ENCODE data around the gene LRP1B. TPM values are rescaled to one million over a fixed set of nuclear protein-coding genes. Genes with fewer than 3 reads are reported as not detected.

Gene LRP1B
- total and polyA plus RNA-seq, 2 of the 8 experiments (the other 6 are each of a cell fraction or from before 2014, with no cell fraction given) = 0.03 TPM; not detected in 1

DNA sequence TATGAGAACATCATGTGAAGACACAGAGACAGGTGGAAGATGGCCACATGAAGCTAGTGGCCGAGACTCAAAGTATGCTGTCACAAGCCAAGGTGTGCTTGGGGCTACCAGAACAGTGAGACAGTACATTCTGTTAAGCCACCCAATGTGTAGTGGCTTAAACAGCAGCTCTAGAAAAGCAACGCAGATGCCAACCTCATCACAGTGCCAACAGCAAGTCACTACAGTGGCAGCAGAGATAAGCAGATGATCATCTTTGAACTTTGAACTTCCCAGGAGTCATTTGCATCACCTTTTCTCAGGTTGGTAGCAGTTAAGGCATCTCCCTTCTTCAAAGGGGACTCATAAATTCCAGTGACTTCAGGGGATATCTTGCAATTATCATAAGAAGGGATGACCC is 394.4 kb downstream of the LRP1B start:
- Histone ChIP-seq H2BK12ac (ENCODE audit: low read depth, low read length) (no peak overlapping the region), H2BK20ac (ENCODE audit: low read length) (no peak overlapping the region), H3K56ac (replicated peaks; ENCODE audit: insufficient read length, low read depth, low read length) (no peak overlapping the region), H4K8ac (ENCODE audit: extremely low read depth, insufficient read depth, low read length) (no peak overlapping the region), H3K23ac (ENCODE audit: insufficient read length) (no peak overlapping the region), H3K4me2 (ENCODE audit: insufficient read depth in 1 of 2, low read depth in 2 of 2, low read length in 2 of 2) (no peak overlapping the region), H3K4ac (replicated peaks; ENCODE audit: insufficient read length, low read depth, low read length) (no peak overlapping the region), H2BK120ac (replicated peaks; ENCODE audit: low read depth, low read length) (no peak overlapping the region), H2AK5ac (ENCODE audit: low read depth, low read length) (no peak overlapping the region), H3K27ac (ENCODE audit: low read depth, low read length) (no peak overlapping the region), H3K4me3 (ENCODE audit: extremely low read depth in 1 of 4, insufficient read depth in 2 of 4, low read depth in 3 of 4, low read length in 4 of 4) (no peak overlapping the region), H4K5ac (ENCODE audit: insufficient read length, low read depth, low read length) (no peak overlapping the region), H3K4me1 (replicated peaks in 1 of 4; ENCODE audit: control insufficient read depth in 3 of 4, insufficient read depth in 4 of 4, low read length in 3 of 4) (peaks cover 0 to 2% (median 0%) of the 10 kb centered on the region in 4 experiments; a peak in 1 of 7 replicates), H3K27me3 (replicated peaks in 1 of 4; ENCODE audit: control insufficient read depth in 3 of 4, extremely low read depth in 1 of 4, insufficient read depth in 3 of 4, low read length in 3 of 4) (no peaks in the 10 kb centered on the region), H3K18ac (ENCODE audit: extremely low read depth, low read length) (no peak overlapping the region), H3K9ac (replicated peaks in 1 of 4; ENCODE audit: extremely low read depth in 1 of 4, low read depth in 3 of 4, low read length in 3 of 4) (no peak overlapping the region), H2AFZ (ENCODE audit: low read length) (no peak overlapping the region), H3K79me1 (ENCODE audit: low read depth, low read length) (no peaks in the 10 kb centered on the region), H4K91ac (replicated peaks; ENCODE audit: insufficient read length, low read length) (no peak overlapping the region), H2BK5ac (ENCODE audit: low read depth, low read length) (no peak overlapping the region), H3K36me3 (ENCODE audit: control insufficient read depth in 2 of 4, insufficient read depth in 4 of 4, low read length in 3 of 4) (no peaks in the 10 kb centered on the region), H4K20me1 (replicated peaks in 1 of 2; ENCODE audit: control insufficient read depth in 1 of 2, insufficient read depth in 2 of 2, low read length in 2 of 2) (no peaks in the 10 kb centered on the region), H3K14ac (ENCODE audit: insufficient read length) (no peak overlapping the region), H3K79me2 (ENCODE audit: control insufficient read depth in 1 of 2, insufficient read depth in 2 of 2, low read length in 2 of 2) (no peaks in the 10 kb centered on the region), H3K23me2 (ENCODE audit: low read depth, low read length) (no peaks in the 10 kb centered on the region), H2BK15ac (ENCODE audit: low read length) (no peak overlapping the region; the same call in 1 of the 2 replicates), H3K9me3 (ENCODE audit: insufficient read depth in 2 of 2, low read depth in 1 of 2, low read length in 1 of 2) (no peaks in the 10 kb centered on the region)
- DNase-seq (ENCODE audit: low read depth in 1 of 2, low spot score in 2 of 2) (no peak), FAIRE-seq (no peak)
- WGBS, 2 experiments (ENCODE audit: extremely low coverage in 1 of 2, insufficient coverage in 1 of 2, insufficient read length in 1 of 2, insufficient replicate concordance in 2 of 2, low coverage in 1 of 2, low lambda C conversion rate in 2 of 2, missing lambda C conversion rate in 1 of 2) = 94% methylated on average over 2 of the region's 2 CpGs; no CpG with 5 or more reads in 1 of the 2 experiments
- POLR2A ChIA-PET (ENCODE audit: partially characterized antibody) = no interaction called here
- TF ChIP-seq CBX5 (IDR thresholded peaks at IDR 0.05; ENCODE audit: low read depth, low read length) (no peak), HDAC2 (IDR thresholded peaks at IDR 0.05; ENCODE audit: borderline replicate concordance in 1 of 2, low read depth in 2 of 2, low read length in 2 of 2) (no peak), ATF3 (IDR thresholded peaks at IDR 0.05; ENCODE audit: insufficient read depth, low read depth, low read length) (no peak), BCL11A (IDR thresholded peaks at IDR 0.05; ENCODE audit: low read depth in 2 of 2, low read length in 2 of 2) (no peak), YY1 (IDR thresholded peaks at IDR 0.05; ENCODE audit: low read depth, low read length) (no peak), NRF1 (IDR thresholded peaks at IDR 0.05; ENCODE audit: low read depth, low read length) (no peak), USF2 (IDR thresholded peaks at IDR 0.05; ENCODE audit: low read length) (no peak), SIX5 (IDR thresholded peaks at IDR 0.05; ENCODE audit: low read depth, low read length) (no peak), RFX5 (IDR thresholded peaks at IDR 0.05; ENCODE audit: borderline replicate concordance, low read depth, low read length) (no peak)
- CTCF ChIA-PET (ENCODE audit: partially characterized antibody) = interaction anchor here (1.3 to 1.5 kb wide), 2 partner anchors 20 to 175 kb away, joined by 3 read pairs; no protein-coding TSS in a partner anchor

Data from H1 (cell line).